HEK293 (cell line): Measurements from ENCODE around the gene NEAT1.

Source experiments
- GLI2 ChIP-seq: fragments of 450-650 bp; formaldehyde crosslinking; IDR thresholded peaks from 2 replicates; pipeline ENCODE4; 2017; ENCODE audit warnings: missing biosample characterization, missing genetic modification characterization, low read depth, borderline replicate concordance
- SETDB1 ChIP-seq: IDR thresholded peaks from one replicate; pipeline ENCODE4 v1.6.1; 2017; ENCODE audit warnings: mild to moderate bottlenecking, low read length, moderate library complexity, mixed read lengths; ENCODE audit not compliant: insufficient read length
- TCF7L2 ChIP-seq: IDR thresholded peaks from 2 replicates; pipeline ENCODE4 v1.6.1; 2011; ENCODE audit warnings: low read depth, mild to moderate bottlenecking, inconsistent platforms, low read length, moderate library complexity, borderline replicate concordance
- TRIM28 ChIP-seq: IDR thresholded peaks from 2 replicates; pipeline ENCODE4 v1.6.1; 2011; ENCODE audit warnings: low read length, control low read depth, borderline replicate concordance
- YY1 ChIP-seq: fragments of 450-650 bp; formaldehyde crosslinking; IDR thresholded peaks from 2 replicates; pipeline ENCODE4 v1.5.1; 2018; ENCODE audit warnings: missing biosample characterization, missing genetic modification characterization
- ZBTB21 ChIP-seq: fragments of 450-650 bp; formaldehyde crosslinking; IDR thresholded peaks from 2 replicates; pipeline ENCODE4 v1.5.1; 2017; ENCODE audit warnings: missing biosample characterization, missing genetic modification characterization
- ZEB2 ChIP-seq: fragments of 450-650 bp; formaldehyde crosslinking; IDR thresholded peaks from 2 replicates; pipeline ENCODE4 v1.5.1; 2016; ENCODE audit warnings: missing biosample characterization, missing genetic modification characterization
- ZNF112 ChIP-seq: fragments of 450-650 bp; formaldehyde crosslinking; IDR thresholded peaks from 2 replicates; pipeline ENCODE4 v1.5.0; 2017; ENCODE audit warnings: missing biosample characterization, missing genetic modification characterization
- ZNF140 ChIP-seq: fragments of 450-650 bp; formaldehyde crosslinking; IDR thresholded peaks from 2 replicates; pipeline ENCODE4 v1.5.1; 2016; ENCODE audit warnings: missing biosample characterization, missing genetic modification characterization
- ZNF18 ChIP-seq: fragments of 450-650 bp; formaldehyde crosslinking; IDR thresholded peaks from 2 replicates; pipeline ENCODE4 v1.5.1; 2016; ENCODE audit warnings: missing biosample characterization, missing genetic modification characterization
- ZNF19 ChIP-seq: fragments of 450-650 bp; formaldehyde crosslinking; IDR thresholded peaks from 2 replicates; pipeline ENCODE4; 2016; ENCODE audit warnings: missing biosample characterization, missing genetic modification characterization, low read depth
- ZNF23 ChIP-seq: fragments of 450-650 bp; formaldehyde crosslinking; IDR thresholded peaks from 2 replicates; pipeline ENCODE4 v1.5.1; 2016; ENCODE audit warnings: missing biosample characterization, missing genetic modification characterization, borderline replicate concordance
- ZNF248 ChIP-seq: fragments of 450-650 bp; formaldehyde crosslinking; IDR thresholded peaks from 2 replicates; pipeline ENCODE4 v1.5.1; 2017; ENCODE audit warnings: missing biosample characterization, missing genetic modification characterization
- ZNF324 ChIP-seq: fragments of 450-650 bp; formaldehyde crosslinking; IDR thresholded peaks from 2 replicates; pipeline ENCODE4 v1.5.1; 2016; ENCODE audit warnings: missing biosample characterization, missing genetic modification characterization
- ZNF354C ChIP-seq: fragments of 450-650 bp; formaldehyde crosslinking; IDR thresholded peaks from 2 replicates; pipeline ENCODE4 v1.5.1; 2016; ENCODE audit warnings: missing biosample characterization, missing genetic modification characterization, low read depth, borderline replicate concordance
- ZNF366 ChIP-seq: fragments of 450-650 bp; formaldehyde crosslinking; conservative IDR thresholded peaks from 2 replicates; pipeline ENCODE4 v1.5.1; 2016; ENCODE audit warnings: missing biosample characterization, missing genetic modification characterization
- ZNF416 ChIP-seq: fragments of 450-650 bp; formaldehyde crosslinking; IDR thresholded peaks from 2 replicates; pipeline ENCODE4 v1.5.1; 2016; ENCODE audit warnings: missing biosample characterization, missing genetic modification characterization
- ZNF501 ChIP-seq: fragments of 450-650 bp; formaldehyde crosslinking; IDR thresholded peaks from 2 replicates; pipeline ENCODE4 v1.5.1; 2016; ENCODE audit warnings: missing biosample characterization, missing genetic modification characterization
- ZNF555 ChIP-seq: fragments of 450-650 bp; formaldehyde crosslinking; conservative IDR thresholded peaks from 2 replicates; pipeline ENCODE4 v1.5.1; 2017; ENCODE audit warnings: missing biosample characterization, mild to moderate bottlenecking, missing genetic modification characterization, inconsistent platforms
- ZNF629 ChIP-seq: fragments of 450-650 bp; formaldehyde crosslinking; IDR thresholded peaks from 2 replicates; pipeline ENCODE4 v1.5.1; 2017; ENCODE audit warnings: missing biosample characterization, missing genetic modification characterization
- ZNF704 ChIP-seq: fragments of 450-650 bp; formaldehyde crosslinking; IDR thresholded peaks from 2 replicates; pipeline ENCODE4 v1.5.1; 2016; ENCODE audit warnings: missing biosample characterization, missing genetic modification characterization
- ZNF776 ChIP-seq: fragments of 450-650 bp; formaldehyde crosslinking; IDR thresholded peaks from 2 replicates; pipeline ENCODE4 v1.5.0; 2017; ENCODE audit warnings: missing biosample characterization, missing genetic modification characterization, borderline replicate concordance
- TF ChIP-seq, protein P1 (sequence below): fragments of 450-650 bp; formaldehyde crosslinking; IDR thresholded peaks from 2 replicates; pipeline ENCODE4 v1.5.1; 2017; ENCODE audit warnings: missing biosample characterization, missing genetic modification characterization
- TF ChIP-seq, protein P2 (sequence below): fragments of 450-650 bp; formaldehyde crosslinking; IDR thresholded peaks from 2 replicates; pipeline ENCODE4 v1.5.1; 2016; ENCODE audit warnings: missing biosample characterization, missing genetic modification characterization
- TF ChIP-seq, protein P3 (sequence below): fragments of 450-650 bp; formaldehyde crosslinking; IDR thresholded peaks from 2 replicates; pipeline ENCODE4 v1.5.1; 2017; ENCODE audit warnings: missing biosample characterization, missing genetic modification characterization
- TF ChIP-seq, protein P4 (sequence below): fragments of 450-650 bp; formaldehyde crosslinking; IDR thresholded peaks from 2 replicates; pipeline ENCODE4 v1.5.1; 2016; ENCODE audit warnings: missing biosample characterization, missing genetic modification characterization, low read depth
- TF ChIP-seq, protein P5 (sequence below): fragments of 450-650 bp; formaldehyde crosslinking; IDR thresholded peaks from 2 replicates; pipeline ENCODE4; 2016; ENCODE audit warnings: missing biosample characterization, missing genetic modification characterization
- TF ChIP-seq, protein P6 (sequence below): fragments of 450-650 bp; formaldehyde crosslinking; IDR thresholded peaks from 2 replicates; pipeline ENCODE4 v1.5.1; 2016; ENCODE audit warnings: missing biosample characterization, missing genetic modification characterization

NEAT1 gene

DNA sequence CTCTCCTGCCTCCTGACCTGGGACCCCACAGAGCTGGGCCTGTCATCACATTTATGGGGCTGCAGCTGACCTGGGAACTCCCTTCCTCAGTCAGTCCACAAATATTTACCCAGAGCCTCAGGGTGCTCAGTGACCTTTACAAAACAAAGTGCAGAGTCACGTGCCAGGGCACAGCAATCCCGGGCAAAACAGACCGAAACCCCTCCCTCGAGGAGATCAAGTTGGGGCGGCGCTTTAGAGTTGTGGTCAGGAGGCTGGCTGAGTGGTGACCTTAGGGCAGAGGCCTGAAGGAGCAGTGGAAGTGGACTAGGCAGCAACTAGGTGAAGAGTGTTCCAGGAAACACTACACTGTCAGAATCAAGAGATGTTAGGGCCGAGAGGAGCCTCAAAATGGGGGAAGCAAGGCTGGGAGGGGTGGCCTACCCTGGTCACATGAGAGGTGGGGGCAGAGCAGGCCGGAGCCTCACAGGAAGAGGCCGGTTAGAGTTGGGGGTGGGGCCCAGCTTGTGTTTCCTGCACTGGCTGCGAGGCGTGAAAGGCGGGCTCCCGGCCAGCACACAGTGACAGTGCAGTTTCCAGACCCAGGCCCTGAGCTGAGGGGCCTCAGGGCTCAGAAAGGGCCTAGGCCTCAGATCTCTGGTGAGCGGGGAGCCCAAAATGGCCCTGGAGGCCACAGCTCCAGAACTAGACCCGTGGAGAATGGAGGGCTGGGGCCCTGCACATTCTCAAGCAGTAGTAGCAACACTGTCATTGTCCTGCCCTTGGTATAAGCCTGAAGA lies 3.7 kb upstream of the NEAT1 start (continued):
- TF ChIP-seq, protein P1, sequence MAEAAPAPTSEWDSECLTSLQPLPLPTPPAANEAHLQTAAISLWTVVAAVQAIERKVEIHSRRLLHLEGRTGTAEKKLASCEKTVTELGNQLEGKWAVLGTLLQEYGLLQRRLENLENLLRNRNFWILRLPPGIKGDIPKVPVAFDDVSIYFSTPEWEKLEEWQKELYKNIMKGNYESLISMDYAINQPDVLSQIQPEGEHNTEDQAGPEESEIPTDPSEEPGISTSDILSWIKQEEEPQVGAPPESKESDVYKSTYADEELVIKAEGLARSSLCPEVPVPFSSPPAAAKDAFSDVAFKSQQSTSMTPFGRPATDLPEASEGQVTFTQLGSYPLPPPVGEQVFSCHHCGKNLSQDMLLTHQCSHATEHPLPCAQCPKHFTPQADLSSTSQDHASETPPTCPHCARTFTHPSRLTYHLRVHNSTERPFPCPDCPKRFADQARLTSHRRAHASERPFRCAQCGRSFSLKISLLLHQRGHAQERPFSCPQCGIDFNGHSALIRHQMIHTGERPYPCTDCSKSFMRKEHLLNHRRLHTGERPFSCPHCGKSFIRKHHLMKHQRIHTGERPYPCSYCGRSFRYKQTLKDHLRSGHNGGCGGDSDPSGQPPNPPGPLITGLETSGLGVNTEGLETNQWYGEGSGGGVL (tag by site-specific recombination), result peak; percentile 84
- TF ChIP-seq, protein P2, sequence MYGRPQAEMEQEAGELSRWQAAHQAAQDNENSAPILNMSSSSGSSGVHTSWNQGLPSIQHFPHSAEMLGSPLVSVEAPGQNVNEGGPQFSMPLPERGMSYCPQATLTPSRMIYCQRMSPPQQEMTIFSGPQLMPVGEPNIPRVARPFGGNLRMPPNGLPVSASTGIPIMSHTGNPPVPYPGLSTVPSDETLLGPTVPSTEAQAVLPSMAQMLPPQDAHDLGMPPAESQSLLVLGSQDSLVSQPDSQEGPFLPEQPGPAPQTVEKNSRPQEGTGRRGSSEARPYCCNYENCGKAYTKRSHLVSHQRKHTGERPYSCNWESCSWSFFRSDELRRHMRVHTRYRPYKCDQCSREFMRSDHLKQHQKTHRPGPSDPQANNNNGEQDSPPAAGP, result peak; percentile 88
- TF ChIP-seq ZNF416 (tag by site-specific recombination) (no peak), ZNF324 (tag by site-specific recombination) (peak; percentile 36; the same call in 1 of the 2 replicates), TRIM28 (peak; percentile 52; the same call in 1 of the 2 replicates), SETDB1 (no peak), ZNF366 (tag by site-specific recombination) (peak; percentile 46; the same call in 1 of the 2 replicates), ZNF776 (no peak), ZNF23 (no peak), ZEB2 (no peak; the same call in 1 of the 2 replicates), ZBTB21 (tag by site-specific recombination) (0 out of 2 replicates have a peak, but pooled peaks have one; percentile 10), ZNF501 (peak; percentile 54; the same call in 1 of the 2 replicates), ZNF629 (peak; percentile 68), ZNF112 (no peak), GLI2 (no peak; the same call in 1 of the 2 replicates), ZNF704 (tag by site-specific recombination) (no peak), YY1 (tag by site-specific recombination) (no peak; the same call in 1 of the 2 replicates), TCF7L2 (0 out of 2 replicates have a peak, but pooled peaks have one; percentile 21), ZNF19 (no peak), ZNF248 (tag by site-specific recombination) (no peak), ZNF555 (tag by site-specific recombination) (no peak), ZNF18 (no peak), ZNF140 (tag by site-specific recombination) (no peak), ZNF354C (tag by site-specific recombination) (no peak)
- TF ChIP-seq, protein P3, sequence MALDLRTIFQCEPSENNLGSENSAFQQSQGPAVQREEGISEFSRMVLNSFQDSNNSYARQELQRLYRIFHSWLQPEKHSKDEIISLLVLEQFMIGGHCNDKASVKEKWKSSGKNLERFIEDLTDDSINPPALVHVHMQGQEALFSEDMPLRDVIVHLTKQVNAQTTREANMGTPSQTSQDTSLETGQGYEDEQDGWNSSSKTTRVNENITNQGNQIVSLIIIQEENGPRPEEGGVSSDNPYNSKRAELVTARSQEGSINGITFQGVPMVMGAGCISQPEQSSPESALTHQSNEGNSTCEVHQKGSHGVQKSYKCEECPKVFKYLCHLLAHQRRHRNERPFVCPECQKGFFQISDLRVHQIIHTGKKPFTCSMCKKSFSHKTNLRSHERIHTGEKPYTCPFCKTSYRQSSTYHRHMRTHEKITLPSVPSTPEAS (tag by site-specific recombination), result no peak
- TF ChIP-seq, protein P4, sequence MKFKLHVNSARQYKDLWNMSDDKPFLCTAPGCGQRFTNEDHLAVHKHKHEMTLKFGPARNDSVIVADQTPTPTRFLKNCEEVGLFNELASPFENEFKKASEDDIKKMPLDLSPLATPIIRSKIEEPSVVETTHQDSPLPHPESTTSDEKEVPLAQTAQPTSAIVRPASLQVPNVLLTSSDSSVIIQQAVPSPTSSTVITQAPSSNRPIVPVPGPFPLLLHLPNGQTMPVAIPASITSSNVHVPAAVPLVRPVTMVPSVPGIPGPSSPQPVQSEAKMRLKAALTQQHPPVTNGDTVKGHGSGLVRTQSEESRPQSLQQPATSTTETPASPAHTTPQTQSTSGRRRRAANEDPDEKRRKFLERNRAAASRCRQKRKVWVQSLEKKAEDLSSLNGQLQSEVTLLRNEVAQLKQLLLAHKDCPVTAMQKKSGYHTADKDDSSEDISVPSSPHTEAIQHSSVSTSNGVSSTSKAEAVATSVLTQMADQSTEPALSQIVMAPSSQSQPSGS (tag by site-specific recombination), result no peak
- TF ChIP-seq, protein P5, sequence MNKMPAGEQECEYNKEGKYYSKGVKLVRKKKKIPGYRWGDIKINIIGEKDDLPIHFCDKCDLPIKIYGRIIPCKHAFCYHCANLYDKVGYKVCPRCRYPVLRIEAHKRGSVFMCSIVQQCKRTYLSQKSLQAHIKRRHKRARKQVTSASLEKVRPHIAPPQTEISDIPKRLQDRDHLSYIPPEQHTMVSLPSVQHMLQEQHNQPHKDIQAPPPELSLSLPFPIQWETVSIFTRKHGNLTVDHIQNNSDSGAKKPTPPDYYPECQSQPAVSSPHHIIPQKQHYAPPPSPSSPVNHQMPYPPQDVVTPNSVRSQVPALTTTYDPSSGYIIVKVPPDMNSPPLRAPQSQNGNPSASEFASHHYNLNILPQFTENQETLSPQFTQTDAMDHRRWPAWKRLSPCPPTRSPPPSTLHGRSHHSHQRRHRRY, result no peak
- TF ChIP-seq, protein P6, sequence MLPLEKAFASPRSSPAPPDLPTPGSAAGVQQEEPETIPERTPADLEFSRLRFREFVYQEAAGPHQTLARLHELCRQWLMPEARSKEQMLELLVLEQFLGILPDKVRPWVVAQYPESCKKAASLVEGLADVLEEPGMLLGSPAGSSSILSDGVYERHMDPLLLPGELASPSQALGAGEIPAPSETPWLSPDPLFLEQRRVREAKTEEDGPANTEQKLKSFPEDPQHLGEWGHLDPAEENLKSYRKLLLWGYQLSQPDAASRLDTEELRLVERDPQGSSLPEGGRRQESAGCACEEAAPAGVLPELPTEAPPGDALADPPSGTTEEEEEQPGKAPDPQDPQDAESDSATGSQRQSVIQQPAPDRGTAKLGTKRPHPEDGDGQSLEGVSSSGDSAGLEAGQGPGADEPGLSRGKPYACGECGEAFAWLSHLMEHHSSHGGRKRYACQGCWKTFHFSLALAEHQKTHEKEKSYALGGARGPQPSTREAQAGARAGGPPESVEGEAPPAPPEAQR (tag by site-specific recombination), result no peak
